ENCODE measurements around the gene NEK1.
A peak's percentile ranks its signal among the peaks of the same experiment; 100 is the strongest.

Gene NEK1

GRCh38 chr4:169611991-169612870 is at the start of gene NEK1:
Gene NEK1, minus strand, starts transcription at chr4:169612583. Its CDS starts 9,953 bp downstream, at chr4:169602630.
- DNase-seq, result peak; percentile 88

DNA sequence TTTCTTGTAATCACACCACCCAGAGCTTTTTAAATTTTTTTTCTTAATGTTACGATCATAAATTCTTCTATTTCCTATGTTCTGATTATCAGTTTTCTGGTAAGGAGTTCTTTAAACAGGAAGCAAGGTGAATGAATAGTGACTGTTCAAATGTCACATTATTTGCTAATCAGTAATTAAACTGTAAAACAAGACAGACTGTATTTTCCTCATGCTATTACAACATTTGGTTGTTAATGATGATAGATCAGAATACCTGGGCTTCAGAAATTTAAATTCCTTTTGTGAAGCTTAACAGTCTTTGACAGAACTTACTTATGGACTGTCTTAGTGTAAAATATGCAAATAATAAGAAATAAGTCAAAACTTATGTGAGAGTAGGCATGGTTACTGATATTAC is 49.4 kb upstream of the NEK1 start:
- no peak for DNase-seq

- no peak for DNase-seq
Observed at GRCh38 chr4:169660929-169661328, 48.5 kb upstream of the NEK1 start.

- peak; percentile 44 for DNase-seq
Observed at GRCh38 chr4:169659716-169660670, 47.6 kb upstream of the NEK1 start.

DNA sequence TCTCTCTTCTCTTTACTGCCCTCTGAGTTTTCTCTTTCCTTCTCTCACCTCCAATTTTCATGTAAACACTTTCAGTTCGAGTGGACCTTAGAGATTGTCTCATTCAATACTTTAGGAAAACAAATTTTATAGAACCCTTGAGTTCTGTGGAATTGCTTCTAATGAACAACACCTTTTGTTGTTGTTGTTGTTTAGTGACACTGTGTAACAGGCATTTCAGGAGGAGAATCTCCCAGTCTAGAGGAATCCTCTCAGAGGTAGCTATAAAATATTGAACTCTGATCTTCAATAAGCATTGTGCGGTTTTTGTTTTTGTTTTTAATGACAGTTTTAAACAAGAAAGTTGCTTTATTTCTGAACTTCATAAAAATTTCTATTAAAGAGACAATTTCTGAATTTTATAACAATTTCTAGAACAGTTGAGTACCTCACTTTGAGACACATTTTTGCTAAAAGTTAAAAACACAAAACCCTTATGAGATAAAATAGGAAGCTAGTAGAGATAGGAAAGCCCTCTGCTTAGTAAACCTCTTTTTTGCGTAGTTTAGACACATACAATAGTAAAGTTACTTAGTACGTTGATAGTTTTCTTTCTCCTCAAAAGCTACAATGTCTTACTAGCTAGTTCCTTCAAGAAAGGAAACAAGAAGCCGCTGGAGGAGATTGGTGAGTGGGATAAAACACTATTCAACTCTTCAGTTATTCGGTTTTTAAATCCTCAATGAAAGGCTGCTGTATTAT is 46.8 kb upstream of the NEK1 start:
- DNase-seq, result no peak

DNA sequence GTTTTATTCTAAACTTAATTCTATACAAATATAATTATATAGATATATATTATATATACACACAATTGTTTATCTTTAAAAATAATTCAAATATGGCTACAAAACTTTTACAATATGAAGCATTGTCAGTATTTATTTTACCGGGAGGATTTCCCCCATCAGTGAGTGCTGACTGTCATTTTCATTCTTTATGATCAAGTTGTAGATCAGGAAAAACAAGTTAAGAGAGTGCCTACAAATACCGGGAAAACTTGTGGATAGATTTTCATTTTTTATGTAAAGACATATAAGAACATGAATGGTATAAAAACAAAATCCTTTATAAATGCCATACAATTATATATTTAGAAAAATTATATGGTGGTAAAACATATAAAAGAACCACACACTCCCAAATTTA is 45.8 kb upstream of the NEK1 start:
- no peak for DNase-seq

- DNase-seq, result no peak
Observed at GRCh38 chr4:169657470-169658107, 45.2 kb upstream of the NEK1 start.

DNA sequence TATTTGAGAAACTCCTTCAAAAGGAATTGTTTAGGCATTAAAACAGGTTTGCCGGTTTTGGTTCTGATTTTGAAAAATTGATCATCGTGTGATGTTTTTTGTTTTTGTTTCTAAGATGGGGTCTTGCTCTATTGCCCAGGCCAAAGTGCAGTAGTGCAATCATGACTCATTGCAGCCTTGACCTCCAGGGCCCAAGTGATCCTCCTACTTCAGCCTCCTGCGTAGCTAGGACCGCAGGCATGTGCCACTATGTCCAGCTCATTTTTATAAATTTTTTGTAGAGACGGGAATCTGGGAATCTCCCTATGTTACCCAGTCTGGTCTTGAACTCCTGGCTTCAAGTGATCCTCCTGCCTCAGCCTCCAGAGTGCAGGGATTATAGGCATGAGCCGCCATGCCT is 43.0 kb upstream of the NEK1 start:
- no peak for DNase-seq

GRCh38 chr4:169652535-169652934 is 40.2 kb upstream of the NEK1 start:
- no peak for DNase-seq

- DNase-seq, result no peak
Observed at GRCh38 chr4:169650227-169650936, 38.0 kb upstream of the NEK1 start.

- no peak for DNase-seq
Observed at GRCh38 chr4:169649545-169650226, 37.3 kb upstream of the NEK1 start.

- DNase-seq, result no peak
Observed at GRCh38 chr4:169645627-169646026, 33.2 kb upstream of the NEK1 start.

DNA sequence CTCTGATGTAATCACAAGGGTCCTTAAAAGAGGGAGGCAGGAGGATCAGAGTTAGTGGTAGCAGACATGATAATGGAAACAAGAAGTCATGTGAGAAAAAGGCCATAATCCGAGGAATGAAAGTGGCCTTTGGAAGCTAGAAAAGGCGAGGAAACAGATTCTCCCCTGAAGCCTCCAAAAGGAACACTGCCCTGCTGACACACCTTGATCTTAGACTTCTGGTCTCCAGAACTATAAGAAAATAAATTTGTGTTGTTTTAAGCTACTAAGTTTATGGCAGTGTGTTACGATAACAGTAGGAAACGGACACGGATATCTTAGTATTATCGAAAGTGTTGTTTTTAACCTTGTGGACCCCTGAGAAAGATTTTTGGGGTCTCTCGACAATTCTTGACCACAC is 32.4 kb upstream of the NEK1 start:
- DNase-seq, result no peak

DNA sequence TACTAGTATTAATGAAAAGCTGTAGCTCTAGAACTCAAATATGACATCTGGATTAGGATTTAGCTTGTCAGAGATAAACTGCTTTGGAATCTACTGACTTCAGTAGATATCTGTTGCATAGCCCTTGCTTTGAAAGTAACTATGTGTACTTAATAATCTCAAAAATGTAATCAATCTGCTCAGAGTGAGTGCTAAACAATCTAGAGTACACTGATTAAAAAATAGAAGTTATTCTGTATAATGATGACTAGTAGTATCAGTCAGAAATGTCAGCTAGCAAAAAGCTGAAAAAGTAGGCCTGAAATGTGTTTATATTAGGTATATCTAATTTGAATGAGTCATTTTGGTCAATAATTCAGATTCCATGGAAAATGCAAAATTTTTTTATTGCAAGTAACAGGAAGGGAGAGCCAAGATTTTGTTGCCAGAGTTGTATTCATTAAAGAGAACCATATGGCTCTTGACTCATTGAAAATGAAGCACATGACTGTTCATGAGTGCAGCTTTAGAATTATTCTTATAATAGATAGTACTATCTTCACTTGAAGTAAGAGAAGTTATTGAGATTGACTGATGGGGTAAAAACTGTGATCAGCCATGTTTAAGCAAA is 28.0 kb upstream of the NEK1 start:
- DNase-seq, result no peak

- DNase-seq, result no peak
Observed at GRCh38 chr4:169634975-169635374, 22.6 kb upstream of the NEK1 start.

GRCh38 chr4:169632896-169633295 is 20.5 kb upstream of the NEK1 start:
- DNase-seq, result no peak

- DNase-seq, result no peak
Observed at GRCh38 chr4:169630069-169630468, 17.7 kb upstream of the NEK1 start.

DNA sequence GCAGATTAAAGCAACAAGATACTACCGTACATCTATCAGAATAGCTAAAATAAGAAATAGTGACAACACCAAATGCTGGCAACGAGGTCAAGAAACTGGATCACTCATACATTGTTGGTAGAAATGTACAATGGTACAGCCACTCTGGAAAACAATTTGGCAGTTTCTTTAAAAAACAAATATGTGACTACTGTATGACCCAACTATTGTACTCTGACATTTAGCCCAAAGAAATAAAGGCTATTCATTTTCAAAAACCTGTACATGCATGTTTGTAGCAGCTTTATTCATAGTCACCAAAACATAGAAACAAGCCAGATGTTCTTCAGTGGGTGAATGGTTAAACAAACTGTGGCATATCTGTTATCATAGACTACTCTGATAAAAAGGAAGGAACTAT is 16.2 kb upstream of the NEK1 start:
- DNase-seq, result no peak

DNA sequence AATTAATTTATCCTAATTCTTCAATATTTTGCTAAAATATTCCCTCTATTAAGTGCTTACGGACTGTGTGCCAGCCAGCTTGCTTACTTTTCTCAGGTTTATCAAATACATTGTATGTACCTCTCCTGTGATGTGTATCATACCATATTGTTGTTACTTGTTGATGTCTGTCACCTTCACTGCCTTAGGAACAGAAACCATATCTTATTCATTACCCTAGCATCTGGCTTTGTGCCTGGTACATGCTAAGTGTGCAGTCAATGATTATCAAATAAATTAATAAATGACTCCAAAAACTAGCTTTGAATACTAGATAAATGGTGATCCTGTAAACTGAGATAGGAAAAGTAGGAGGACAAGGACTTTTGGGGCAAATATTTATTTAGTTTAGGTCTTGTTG is 14.9 kb upstream of the NEK1 start:
- DNase-seq, result no peak

GRCh38 chr4:169626331-169627282 is 14.2 kb upstream of the NEK1 start:
- DNase-seq, result no peak

Data from stimulated activated CD4-positive, alpha-beta T cell treated with anti-CD3 and anti-CD28 coated beads, Interleukin-4, amount 100 ng/mL, for 1 hour (primary cell).